Measurements from ENCODE around the gene PCDHB9. TPM values are rescaled to one million over a fixed set of nuclear protein-coding genes. Genes with fewer than 3 reads are reported as not detected.
A peak's percentile ranks its signal among the peaks of the same experiment; 100 is the strongest.
"Not testable (repeated sequence)": the region's sequence is repeated elsewhere in the genome, so short reads cannot be mapped to it uniquely, and the experiment has no call there.

The PCDHB9 gene
- total RNA-seq, 5 donors from 2014 or later (not counting 1 experiment from before 2014, with no cell fraction given), result 0.09 to 0.26 (median 0.23) TPM; not detected in 2

DNA sequence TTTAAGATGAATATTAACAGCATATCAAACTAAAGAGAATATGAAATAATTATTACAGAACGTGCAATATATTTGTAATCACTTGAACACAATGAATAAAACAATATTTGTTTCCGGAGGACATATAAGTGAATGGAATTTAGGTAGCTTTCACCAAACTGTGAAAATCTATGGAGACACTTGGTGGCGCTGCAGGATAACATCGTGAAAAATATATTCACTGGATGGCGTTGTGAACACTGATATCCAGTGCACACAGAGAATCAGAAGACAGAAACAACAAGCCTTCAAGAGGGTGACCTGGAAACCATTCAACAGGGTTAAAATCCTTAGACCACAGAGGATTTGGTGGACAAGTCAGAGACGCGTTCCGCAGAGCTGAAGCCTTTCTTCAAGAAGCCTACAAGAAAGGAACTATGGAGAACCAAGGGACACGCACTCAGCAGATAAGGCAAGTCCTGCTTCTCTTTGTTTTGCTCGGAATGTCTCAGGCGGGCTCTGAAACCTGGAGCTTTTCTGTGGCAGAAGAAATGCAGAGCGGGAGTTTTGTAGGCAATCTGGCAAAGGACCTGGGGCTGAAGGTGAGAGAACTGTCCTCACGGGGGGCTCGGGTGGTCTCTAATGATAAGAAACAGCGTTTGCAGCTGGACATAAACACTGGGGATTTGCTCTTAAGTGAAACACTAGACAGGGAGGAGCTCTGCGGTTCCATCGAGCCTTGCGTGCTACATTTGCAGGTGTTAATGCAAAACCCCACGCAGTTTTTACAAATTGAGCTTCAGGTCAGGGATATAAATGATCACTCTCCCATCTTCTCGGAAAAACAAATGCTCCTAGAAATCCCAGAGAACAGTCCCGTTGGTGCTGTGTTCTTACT lies 12.6 kb downstream of the PCDHB9 start, which contains the start of gene PCDHB11:
TSS of gene PCDHB11 (plus strand) at position 269 of the 877 bp plus-strand sequence. CDS start at position 417, 148 bp downstream.
- H3K27me3 Mint-ChIP-seq, result peaks cover 47 to 51% of the 10 kb centered on the region in 2 donors
- H3K27ac Mint-ChIP-seq, result no peak within 1 kb of the TSS
- H3K4me3 Mint-ChIP-seq, result no peak within 1 kb of the TSS
- H3K27me3 ChIP-seq (replicated peaks in 1 of 2; ENCODE audit: control insufficient read depth in 2 of 2, extremely low read depth in 1 of 2, insufficient read depth in 2 of 2, low read length in 1 of 2), result peaks cover 0 to 13% of the 10 kb centered on the region in 2 experiments
- ChIA-PET CTCF (no interaction called here), POLR2A (no interaction called here)
- H3K9me3 ChIP-seq, result peaks cover 5% of the 10 kb centered on the region
- no peaks in the 10 kb centered on the region for H3K36me3 Mint-ChIP-seq
- whole genome bisulfite sequencing (ENCODE audit: insufficient coverage), result 49% methylated on average over 14 of the region's 21 CpGs
- ATAC-seq (replicated peaks in 1 of 4) (no peak), DNase-seq (peak in 1 of 35 experiments; percentile 17)
- H3K36me3 ChIP-seq (ENCODE audit: control insufficient read depth in 2 of 2, extremely low read depth in 1 of 2, insufficient read depth in 1 of 2, low read length in 1 of 2), result no peaks in the 10 kb centered on the region
- no peak within 1 kb of the TSS for H3K27ac ChIP-seq (ENCODE audit: low read length)
- peaks cover 0 to 2% of the 10 kb centered on the region in 2 experiments for H3K4me1 ChIP-seq (ENCODE audit: control insufficient read depth in 1 of 2, extremely low read depth in 1 of 2, insufficient read depth in 2 of 2, low read length in 2 of 2)
- no peaks in the 10 kb centered on the region for H3K4me1 Mint-ChIP-seq
- H3K9me3 Mint-ChIP-seq, result peaks cover 7 to 45% (median 28%) of the 10 kb centered on the region in 3 donors
- no peak within 1 kb of the TSS for H3K4me3 ChIP-seq (ENCODE audit: control insufficient read depth in 1 of 2, extremely low read depth in 1 of 2, low read length in 1 of 2)

DNA sequence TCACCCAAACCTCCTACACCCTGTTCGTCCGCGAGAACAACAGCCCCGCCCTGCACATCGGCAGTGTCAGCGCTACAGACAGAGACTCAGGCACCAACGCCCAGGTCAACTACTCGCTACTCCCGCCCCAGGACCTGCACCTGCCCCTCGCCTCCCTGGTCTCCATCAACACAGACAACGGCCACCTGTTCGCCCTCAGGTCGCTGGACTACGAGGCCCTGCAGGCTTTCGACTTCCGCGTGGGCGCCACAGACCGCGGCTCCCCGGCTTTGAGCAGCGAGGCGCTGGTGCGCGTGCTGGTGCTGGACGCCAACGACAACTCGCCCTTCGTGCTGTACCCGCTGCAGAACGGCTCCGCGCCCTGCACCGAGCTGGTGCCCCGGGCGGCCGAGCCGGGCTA lies 14.2 kb downstream of the PCDHB9 start:
- H3K27ac ChIP-seq (ENCODE audit: low read length); ATAC-seq (replicated peaks in 1 of 4); H3K36me3 ChIP-seq (ENCODE audit: control insufficient read depth in 2 of 2, extremely low read depth in 1 of 2, insufficient read depth in 1 of 2, low read length in 1 of 2); H3K27ac Mint-ChIP-seq; DNase-seq; POLR2A ChIA-PET; CTCF ChIA-PET; H3K4me3 ChIP-seq (ENCODE audit: control insufficient read depth in 1 of 2, extremely low read depth in 1 of 2, low read length in 1 of 2); H3K4me3 Mint-ChIP-seq; H3K9me3 ChIP-seq; H3K36me3 Mint-ChIP-seq; H3K4me1 Mint-ChIP-seq; H3K4me1 ChIP-seq (ENCODE audit: control insufficient read depth in 1 of 2, extremely low read depth in 1 of 2, insufficient read depth in 2 of 2, low read length in 2 of 2): not testable (repeated sequence)
- Mint-ChIP-seq H3K9me3 (peaks cover 6 to 40% (median 25%) of the 10 kb centered on the region in 3 donors), H3K27me3 (peaks cover 51 to 55% of the 10 kb centered on the region in 2 donors)
- WGBS (ENCODE audit: insufficient coverage), result 20% methylated on average over 9 of the region's 38 CpGs
- peaks cover 0 to 13% of the 10 kb centered on the region in 2 experiments for H3K27me3 ChIP-seq (replicated peaks in 1 of 2; ENCODE audit: control insufficient read depth in 2 of 2, extremely low read depth in 1 of 2, insufficient read depth in 2 of 2, low read length in 1 of 2)

- DNase-seq; H3K27ac ChIP-seq (ENCODE audit: low read length); H3K36me3 ChIP-seq (ENCODE audit: control insufficient read depth in 2 of 2, extremely low read depth in 1 of 2, insufficient read depth in 1 of 2, low read length in 1 of 2); H3K4me3 ChIP-seq (ENCODE audit: control insufficient read depth in 1 of 2, extremely low read depth in 1 of 2, low read length in 1 of 2); H3K27ac Mint-ChIP-seq; H3K4me3 Mint-ChIP-seq; H3K36me3 Mint-ChIP-seq; ATAC-seq (replicated peaks in 1 of 4); H3K9me3 ChIP-seq; POLR2A ChIA-PET; H3K4me1 ChIP-seq (ENCODE audit: control insufficient read depth in 1 of 2, extremely low read depth in 1 of 2, insufficient read depth in 2 of 2, low read length in 2 of 2); H3K4me1 Mint-ChIP-seq: not testable (repeated sequence)
- CTCF ChIA-PET, result interaction anchor here in 1 of 2 donors (0.7 kb wide), 1 partner anchor 1128 kb away, joined by 3 read pairs; no protein-coding TSS in a partner anchor
- H3K27me3 Mint-ChIP-seq, result peaks cover 54 to 55% of the 10 kb centered on the region in 2 donors
- peaks cover under 1 to 35% (median 20%) of the 10 kb centered on the region in 3 donors for H3K9me3 Mint-ChIP-seq
- H3K27me3 ChIP-seq (replicated peaks in 1 of 2; ENCODE audit: control insufficient read depth in 2 of 2, extremely low read depth in 1 of 2, insufficient read depth in 2 of 2, low read length in 1 of 2), result peaks cover 0 to 13% of the 10 kb centered on the region in 2 experiments
- 48% methylated on average over 22 of the region's 35 CpGs for WGBS (ENCODE audit: insufficient coverage)
These were observed 14.7 kb downstream of the PCDHB9 start for GRCh38 chr5:141201646-141202045.

GRCh38 chr5:141208478-141208877 lies 21.5 kb downstream of the PCDHB9 start, which contains the start of gene PCDHB12:
TSS of gene PCDHB12 (plus strand) at chr5:141208719. CDS start at chr5:141208908, 189 bp downstream.
- CTCF ChIA-PET, result no interaction called here
- Mint-ChIP-seq H3K9me3 (peaks cover 0 to 7% (median 3%) of the 10 kb centered on the region in 3 donors), H3K4me1 (peaks cover 0 to under 1% (median under 1%) of the 10 kb centered on the region in 3 donors), H3K4me3 (no peak within 1 kb of the TSS), H3K27me3 (peaks cover 58 to 66% of the 10 kb centered on the region in 2 donors), H3K27ac (no peak within 1 kb of the TSS), H3K36me3 (no peaks in the 10 kb centered on the region)
- WGBS (ENCODE audit: insufficient coverage), result 28% methylated on average over 9 of the region's 11 CpGs
- Histone ChIP-seq H3K9me3 (peaks cover 2% of the 10 kb centered on the region), H3K36me3 (ENCODE audit: control insufficient read depth in 2 of 2, extremely low read depth in 1 of 2, insufficient read depth in 1 of 2, low read length in 1 of 2) (no peaks in the 10 kb centered on the region), H3K27ac (ENCODE audit: low read length) (no peak within 1 kb of the TSS), H3K4me3 (ENCODE audit: control insufficient read depth in 1 of 2, extremely low read depth in 1 of 2, low read length in 1 of 2) (no peak within 1 kb of the TSS), H3K4me1 (ENCODE audit: control insufficient read depth in 1 of 2, extremely low read depth in 1 of 2, insufficient read depth in 2 of 2, low read length in 2 of 2) (no peaks in the 10 kb centered on the region), H3K27me3 (replicated peaks in 1 of 2; ENCODE audit: control insufficient read depth in 2 of 2, extremely low read depth in 1 of 2, insufficient read depth in 2 of 2, low read length in 1 of 2) (peaks cover 5 to 14% of the 10 kb centered on the region in 2 experiments)
- ATAC-seq (replicated peaks in 1 of 4) (no peak), DNase-seq (peak in 1 of 35 experiments; percentile 5)
- POLR2A ChIA-PET, result no interaction called here

- WGBS (ENCODE audit: insufficient coverage), result 46% methylated on average over 21 of the region's 39 CpGs
- H3K9me3 Mint-ChIP-seq, result peaks cover 0 to 14% (median 7%) of the 10 kb centered on the region in 3 donors
- peaks cover 9 to 17% of the 10 kb centered on the region in 2 experiments for H3K27me3 ChIP-seq (replicated peaks in 1 of 2; ENCODE audit: control insufficient read depth in 2 of 2, extremely low read depth in 1 of 2, insufficient read depth in 2 of 2, low read length in 1 of 2)
- H3K4me1 Mint-ChIP-seq; CTCF ChIA-PET; H3K27ac Mint-ChIP-seq; H3K36me3 ChIP-seq (ENCODE audit: control insufficient read depth in 2 of 2, extremely low read depth in 1 of 2, insufficient read depth in 1 of 2, low read length in 1 of 2); H3K36me3 Mint-ChIP-seq; ATAC-seq (replicated peaks in 1 of 4); DNase-seq; H3K4me3 ChIP-seq (ENCODE audit: control insufficient read depth in 1 of 2, extremely low read depth in 1 of 2, low read length in 1 of 2); POLR2A ChIA-PET; H3K4me3 Mint-ChIP-seq; H3K27ac ChIP-seq (ENCODE audit: low read length); H3K9me3 ChIP-seq; H3K4me1 ChIP-seq (ENCODE audit: control insufficient read depth in 1 of 2, extremely low read depth in 1 of 2, insufficient read depth in 2 of 2, low read length in 2 of 2): not testable (repeated sequence)
- peaks cover 64 to 75% of the 10 kb centered on the region in 2 donors for H3K27me3 Mint-ChIP-seq
These were observed 23.3 kb downstream of the PCDHB9 start for GRCh38 chr5:141210281-141210680.

DNA sequence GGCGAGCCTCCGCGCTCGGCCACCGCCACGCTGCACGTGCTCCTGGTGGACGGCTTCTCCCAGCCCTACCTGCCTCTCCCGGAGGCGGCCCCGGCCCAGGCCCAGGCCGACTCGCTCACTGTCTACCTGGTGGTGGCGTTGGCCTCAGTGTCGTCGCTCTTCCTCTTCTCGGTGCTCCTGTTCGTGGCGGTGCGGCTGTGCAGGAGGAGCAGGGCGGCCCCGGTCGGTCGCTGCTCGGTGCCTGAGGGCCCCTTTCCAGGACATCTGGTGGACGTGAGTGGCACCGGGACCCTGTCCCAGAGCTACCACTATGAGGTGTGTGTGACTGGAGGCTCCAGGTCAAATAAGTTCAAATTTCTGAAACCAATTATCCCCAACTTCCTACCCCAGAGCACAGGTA lies 23.9 kb downstream of the PCDHB9 start:
- Mint-ChIP-seq H3K27me3 (peaks cover 63 to 73% of the 10 kb centered on the region in 2 donors), H3K27ac (peak overlapping the region in 1 of 2 donors; percentile 55), H3K9me3 (peaks cover 0 to 15% (median 8%) of the 10 kb centered on the region in 3 donors)
- CTCF ChIA-PET; DNase-seq; ATAC-seq (replicated peaks in 1 of 4); H3K9me3 ChIP-seq; H3K4me3 Mint-ChIP-seq; H3K4me1 ChIP-seq (ENCODE audit: control insufficient read depth in 1 of 2, extremely low read depth in 1 of 2, insufficient read depth in 2 of 2, low read length in 2 of 2); H3K4me1 Mint-ChIP-seq; H3K36me3 Mint-ChIP-seq; H3K36me3 ChIP-seq (ENCODE audit: control insufficient read depth in 2 of 2, extremely low read depth in 1 of 2, insufficient read depth in 1 of 2, low read length in 1 of 2); POLR2A ChIA-PET; H3K4me3 ChIP-seq (ENCODE audit: control insufficient read depth in 1 of 2, extremely low read depth in 1 of 2, low read length in 1 of 2); H3K27ac ChIP-seq (ENCODE audit: low read length): not testable (repeated sequence)
- 45% methylated on average over 14 of the region's 27 CpGs for WGBS (ENCODE audit: insufficient coverage)
- H3K27me3 ChIP-seq (replicated peaks in 1 of 2; ENCODE audit: control insufficient read depth in 2 of 2, extremely low read depth in 1 of 2, insufficient read depth in 2 of 2, low read length in 1 of 2), result peaks cover 9 to 17% of the 10 kb centered on the region in 2 experiments

All from T-cell (primary cell).